HG03378 (cell line): ENCODE data around the gene NAIF1.
"Not testable (repeated sequence)": the region's sequence is repeated elsewhere in the genome, so short reads cannot be mapped to it uniquely, and the experiment has no call there.

Experiments used
- ATAC-seq: cut with Tn5 transposase; IDR thresholded peaks from one replicate; pipeline ENCODE4 v1.9.1; 2021; ENCODE audit warnings: mild to moderate bottlenecking, moderate library complexity; ENCODE audit not compliant: unreplicated experiment

The NAIF1 gene

GRCh38 chr9:128036522-128036921 is 30.6 kb downstream of the NAIF1 start:
- ATAC-seq, result not testable (repeated sequence)

- ATAC-seq, result peak; percentile 43
These were observed 32.1 kb downstream of the NAIF1 start for GRCh38 chr9:128034821-128035652.

DNA sequence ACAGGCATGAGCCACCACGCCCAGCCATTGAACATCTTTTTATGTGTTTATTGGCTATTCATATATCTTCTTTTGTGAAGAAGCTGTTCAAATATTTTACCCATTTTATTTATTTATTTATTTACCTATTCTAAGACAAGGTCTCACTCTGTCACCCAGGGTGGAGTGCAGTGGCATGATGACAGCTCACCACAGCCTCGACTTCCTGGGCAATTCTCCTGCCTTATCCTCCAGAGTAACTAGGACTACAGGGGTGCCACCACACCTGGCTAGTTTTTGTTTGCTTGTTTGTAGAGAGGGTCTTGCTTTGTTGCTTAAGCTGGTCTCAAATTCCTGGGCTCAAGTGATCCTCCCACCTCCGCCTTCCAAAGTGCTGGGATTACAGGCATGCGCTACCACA is 33.5 kb downstream of the NAIF1 start:
- no peak for ATAC-seq

DNA sequence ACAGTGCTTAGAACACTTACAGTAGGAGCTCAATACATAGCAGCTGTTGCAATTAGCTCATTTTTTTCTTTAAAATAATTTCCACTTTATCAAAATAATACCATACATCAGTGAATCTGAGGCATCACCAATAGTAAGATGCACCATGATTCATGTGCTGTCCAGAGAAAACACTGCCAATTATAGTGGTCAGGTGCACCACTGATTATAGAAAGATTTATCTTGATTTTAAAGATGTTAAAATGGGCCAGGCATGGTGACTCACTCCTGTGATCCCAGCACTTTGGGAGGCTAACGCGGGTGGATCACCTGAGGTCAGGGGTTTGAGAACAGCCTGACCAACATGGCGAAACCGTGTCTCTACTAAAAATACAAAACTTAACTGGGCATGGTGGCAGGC is 39.4 kb downstream of the NAIF1 start:
- no peak for ATAC-seq

DNA sequence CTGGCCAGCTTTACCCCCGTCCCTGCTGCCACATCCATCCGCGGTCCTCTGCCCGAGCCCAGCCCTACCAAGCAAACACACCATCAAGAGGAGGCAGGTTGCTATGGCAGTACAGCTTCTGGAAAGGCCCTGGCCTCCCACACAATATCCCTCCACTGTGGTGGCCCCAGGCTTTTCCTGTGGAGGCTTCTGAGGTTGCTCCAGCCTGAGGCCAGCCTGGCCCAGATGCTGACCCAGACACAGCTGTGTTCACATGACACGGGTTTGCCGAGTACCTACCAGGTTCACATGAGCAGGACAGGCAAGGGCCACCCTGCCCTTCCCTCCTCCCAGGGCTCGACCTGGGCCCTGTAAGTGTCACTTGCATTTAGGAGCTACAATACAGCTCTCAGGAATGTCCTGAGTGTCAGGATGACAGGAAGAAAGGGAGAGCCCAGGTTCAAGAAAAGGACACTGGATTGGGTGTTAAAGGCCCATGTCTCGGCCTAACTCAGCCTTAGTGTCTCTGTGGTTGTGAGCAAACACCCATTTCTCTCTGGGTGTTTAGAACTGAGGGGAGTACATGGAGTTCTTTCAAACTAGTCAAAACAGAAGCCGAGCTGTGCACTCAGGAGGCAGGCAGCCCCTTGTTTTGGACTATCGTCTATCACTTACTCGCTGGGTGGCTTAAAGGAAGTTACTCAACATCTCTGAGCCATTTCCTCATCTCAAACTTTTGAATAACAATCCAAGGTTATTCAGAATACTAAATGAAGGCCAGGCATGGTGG is 40.2 kb downstream of the NAIF1 start:
- peak; percentile 13 for ATAC-seq

- ATAC-seq, result peak; percentile 42
These were observed 40.8 kb downstream of the NAIF1 start for GRCh38 chr9:128026255-128026772.

GRCh38 chr9:128025736-128026135 is 41.4 kb downstream of the NAIF1 start:
- no peak for ATAC-seq

DNA sequence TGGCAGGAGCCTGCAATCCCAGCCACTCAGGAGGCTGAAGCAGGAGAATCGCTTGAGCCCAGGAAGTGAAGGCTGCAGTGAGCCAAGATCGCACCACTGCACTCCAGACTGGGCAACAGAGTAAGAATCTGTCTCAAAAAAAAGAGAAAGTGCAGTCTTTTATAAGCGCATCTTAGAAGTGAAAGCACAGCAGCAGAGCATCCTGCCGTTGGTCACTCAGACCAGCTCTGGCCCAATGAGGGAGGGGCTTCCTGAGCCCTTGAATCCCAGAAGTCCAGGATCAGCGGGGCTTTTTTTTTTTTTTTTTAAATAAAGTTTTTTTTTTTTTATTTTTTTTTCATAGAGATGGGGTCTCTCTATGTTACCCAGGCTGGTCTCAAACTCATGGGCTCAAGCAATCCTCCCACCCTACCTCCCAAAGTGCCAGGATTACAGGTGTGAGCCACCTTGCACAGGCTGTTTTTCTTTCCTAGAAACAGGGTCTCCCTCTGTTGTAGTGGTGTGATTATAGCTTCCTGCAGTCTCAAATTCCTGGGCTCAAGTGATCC is 42.3 kb downstream of the NAIF1 start:
- ATAC-seq, result no peak

DNA sequence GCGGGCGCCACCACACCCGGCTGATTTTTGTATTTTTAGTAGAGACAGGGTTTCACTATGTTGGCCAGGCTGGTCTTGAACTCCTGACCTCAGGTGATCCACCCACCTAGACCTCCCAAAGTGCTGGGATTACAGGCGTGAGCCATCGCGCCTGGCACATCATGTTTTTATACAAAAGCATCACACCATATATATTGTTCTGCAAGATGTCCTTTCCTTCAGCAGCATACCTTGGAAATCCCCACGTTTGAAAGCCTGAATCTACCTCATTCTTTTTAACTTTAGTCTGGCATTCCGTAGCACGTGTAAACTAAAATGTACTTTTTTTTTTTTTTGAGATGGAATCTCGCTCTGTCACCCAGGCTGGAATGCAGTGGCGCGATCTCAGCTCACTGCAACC is 43.4 kb downstream of the NAIF1 start:
- not testable (repeated sequence) for ATAC-seq

DNA sequence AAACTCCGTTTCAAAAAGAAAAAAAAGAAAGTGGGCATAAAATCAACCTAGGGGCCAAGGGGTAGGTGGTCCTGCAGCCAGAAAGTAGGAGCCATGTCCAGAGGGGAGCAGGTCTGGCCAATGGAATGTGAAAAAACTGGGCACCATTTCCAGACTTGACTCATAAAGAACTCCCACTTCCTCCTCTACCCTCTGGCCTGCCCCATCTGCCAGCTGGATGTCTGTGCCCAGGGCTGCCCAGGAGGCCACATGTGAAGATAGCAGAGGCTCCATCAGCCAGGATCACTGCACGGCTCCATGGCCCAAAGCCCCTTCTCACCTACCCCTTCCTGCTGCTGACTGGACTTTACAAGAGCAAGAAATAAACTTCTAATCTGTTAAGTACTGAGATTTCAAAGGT is 44.2 kb downstream of the NAIF1 start:
- no peak for ATAC-seq

- ATAC-seq, result no peak
These were observed 46.0 kb downstream of the NAIF1 start for GRCh38 chr9:128021098-128021497.

GRCh38 chr9:128020692-128021091 is 46.4 kb downstream of the NAIF1 start:
- ATAC-seq, result no peak

DNA sequence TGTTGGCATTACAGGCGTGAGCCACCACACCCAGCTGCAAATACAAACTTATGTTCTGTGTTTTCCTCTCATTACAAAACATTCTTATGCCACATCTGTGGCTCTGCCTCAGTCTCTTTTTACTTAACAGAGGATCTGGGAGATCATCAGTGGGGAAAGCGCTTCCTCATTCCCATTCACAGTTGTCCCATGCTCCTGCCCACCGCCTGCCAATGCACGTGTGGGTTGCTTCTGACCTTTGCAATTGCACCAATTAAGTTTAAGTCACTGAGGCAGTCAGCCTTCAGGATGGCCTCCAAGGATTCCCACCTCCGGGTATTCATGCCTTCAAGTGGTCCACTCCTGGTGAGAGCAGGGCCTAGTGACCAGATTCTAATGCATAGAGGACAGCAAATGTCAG is 51.4 kb downstream of the NAIF1 start:
- ATAC-seq, result no peak
